ENCODE results near the gene MANSC4. TPM values are rescaled to one million over a fixed set of nuclear protein-coding genes. Genes with fewer than 3 reads are reported as not detected.

The MANSC4 gene
- total RNA-seq, 1 donor from 2014 or later: not detected

Other genes with a start within 250 kb of the MANSC4 start
- gene REP15, start 83.8 kb downstream of the MANSC4 start, total RNA-seq: 6.3 TPM
- gene MRPS35, start 69.4 kb downstream of the MANSC4 start, total RNA-seq: 56.4 TPM
- 5.4 TPM for gene KLHL42, start within 50 bp of the MANSC4 start, total RNA-seq
- gene PTHLH, start 192.5 kb upstream of the MANSC4 start, total RNA-seq: not detected